SJCRH30 (cell line): ENCODE results near the gene A3GALT2. TPM values are rescaled to one million over a fixed set of nuclear protein-coding genes. Genes with fewer than 3 reads are reported as not detected.

Experiments used
- DNase-seq, 2 experiments: peaks; one replicate each; pipeline ENCODE4 v3.0.0-alpha.2; 2015 to 2020
- H3K27ac ChIP-seq: fragments of 250-450 bp; sonication (Bioruptor Pico); 2 replicates; pipeline ENCODE4 v1.5.1; 2020; ENCODE audit warnings: mild to moderate bottlenecking, moderate library complexity
- H3K27me3 ChIP-seq: fragments of 250-450 bp; sonication (Bioruptor Pico); 2 replicates; pipeline ENCODE4 v1.5.1; 2020; ENCODE audit warnings: mild to moderate bottlenecking, moderate library complexity
- H3K36me3 ChIP-seq: fragments of 250-450 bp; sonication (Bioruptor Pico); 2 replicates; pipeline ENCODE4 v1.5.1; 2020; ENCODE audit warnings: mild to moderate bottlenecking, moderate library complexity
- H3K4me1 ChIP-seq: fragments of 250-450 bp; sonication (Bioruptor Pico); 2 replicates; pipeline ENCODE4 v1.5.1; 2020; ENCODE audit warnings: mild to moderate bottlenecking, moderate library complexity
- H3K4me3 ChIP-seq: fragments of 250-450 bp; sonication (Bioruptor Pico); 2 replicates; pipeline ENCODE4 v1.5.1; 2020; ENCODE audit warnings: mild to moderate bottlenecking, moderate library complexity
- H3K9me3 ChIP-seq: fragments of 250-450 bp; sonication (Bioruptor Pico); replicated peaks from 2 replicates; pipeline ENCODE4 v1.5.1; 2020; ENCODE audit warnings: mild to moderate bottlenecking, moderate library complexity
- total RNA-seq: library from RNA; depleted of rRNA; stranded (reverse); fragments of >200 nt; shearing (Covaris generic); gene quantifications from 2 replicates; pipeline ENCODE4 v1.2.3, GENCODE V29; 2014

Gene A3GALT2
- total RNA-seq, 1 experiment from 2014 or later: not detected

DNA sequence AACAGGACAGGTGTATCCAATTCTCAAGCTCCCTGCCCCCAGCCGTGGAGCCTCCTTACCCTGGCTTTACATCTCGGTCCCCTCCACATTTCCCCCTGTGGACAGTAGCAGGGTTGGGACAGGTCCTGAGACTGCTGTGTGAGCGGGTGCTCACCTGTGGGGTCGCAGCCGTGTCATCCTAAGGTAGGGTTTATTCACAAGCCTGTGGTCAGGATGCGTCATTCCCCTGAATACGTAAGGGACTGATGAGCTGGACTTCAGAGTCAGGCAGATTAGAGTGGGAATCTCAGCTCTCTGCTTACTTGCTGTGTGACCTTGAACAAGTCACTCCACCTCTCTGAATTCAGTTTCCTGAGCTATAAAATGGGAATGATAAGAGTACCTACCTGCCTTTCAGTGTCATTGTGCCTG is 46.9 kb downstream of the A3GALT2 start:
- Histone ChIP-seq H3K27me3 (no peaks in the 10 kb centered on the region), H3K27ac (no peak overlapping the region), H3K4me1 (no peaks in the 10 kb centered on the region), H3K9me3 (no peaks in the 10 kb centered on the region), H3K4me3 (no peak overlapping the region), H3K36me3 (peaks cover 14% of the 10 kb centered on the region)
- DNase-seq: no peak

DNA sequence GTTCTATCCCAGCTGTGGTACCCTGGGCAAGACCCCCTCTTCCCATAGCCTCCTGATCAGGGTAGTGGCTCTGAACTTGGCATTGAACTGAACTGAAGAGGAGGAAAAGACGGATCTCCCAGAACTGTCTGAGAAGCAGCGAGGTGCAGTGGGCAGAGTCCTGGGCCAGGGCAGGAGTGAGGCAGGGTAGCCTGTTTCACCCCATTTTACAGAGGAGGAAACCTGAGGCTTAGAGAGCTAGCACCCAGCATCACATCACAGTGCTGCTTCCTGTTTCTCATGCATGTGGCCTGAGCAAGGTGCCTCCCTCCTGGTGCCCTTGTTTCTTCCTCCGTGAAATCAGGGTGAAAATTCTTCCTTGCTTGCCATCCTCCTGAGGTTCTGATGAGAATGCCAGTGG is 47.5 kb downstream of the A3GALT2 start:
- Histone ChIP-seq H3K36me3 (peaks cover 12% of the 10 kb centered on the region), H3K27me3 (no peaks in the 10 kb centered on the region), H3K4me1 (no peaks in the 10 kb centered on the region), H3K4me3 (no peak overlapping the region), H3K27ac (no peak overlapping the region), H3K9me3 (no peaks in the 10 kb centered on the region)
- DNase-seq: no peak

DNA sequence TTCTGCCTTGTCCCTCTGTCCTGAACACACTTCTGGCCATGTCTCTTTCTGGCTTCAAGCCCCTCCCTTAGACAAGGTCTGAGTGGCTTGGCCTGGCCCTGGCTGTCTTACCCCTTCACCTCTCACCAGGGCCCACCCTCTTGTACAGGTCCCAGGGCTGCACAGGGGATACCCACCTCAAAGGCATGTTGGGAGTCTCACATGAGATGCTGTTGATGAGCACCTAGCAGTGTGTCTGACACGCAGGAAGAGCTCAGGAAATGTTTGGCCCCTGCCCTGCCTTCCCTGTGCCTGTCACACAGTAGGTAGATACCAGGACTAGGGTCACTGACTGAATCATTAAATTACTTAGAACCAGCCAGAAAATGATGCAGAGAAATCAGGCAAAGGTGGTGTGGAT is 48.0 kb downstream of the A3GALT2 start:
- Histone ChIP-seq H3K4me1 (no peaks in the 10 kb centered on the region), H3K36me3 (peaks cover 11% of the 10 kb centered on the region), H3K27me3 (no peaks in the 10 kb centered on the region), H3K4me3 (no peak overlapping the region), H3K27ac (no peak overlapping the region), H3K9me3 (no peaks in the 10 kb centered on the region)
- no peak for DNase-seq

DNA sequence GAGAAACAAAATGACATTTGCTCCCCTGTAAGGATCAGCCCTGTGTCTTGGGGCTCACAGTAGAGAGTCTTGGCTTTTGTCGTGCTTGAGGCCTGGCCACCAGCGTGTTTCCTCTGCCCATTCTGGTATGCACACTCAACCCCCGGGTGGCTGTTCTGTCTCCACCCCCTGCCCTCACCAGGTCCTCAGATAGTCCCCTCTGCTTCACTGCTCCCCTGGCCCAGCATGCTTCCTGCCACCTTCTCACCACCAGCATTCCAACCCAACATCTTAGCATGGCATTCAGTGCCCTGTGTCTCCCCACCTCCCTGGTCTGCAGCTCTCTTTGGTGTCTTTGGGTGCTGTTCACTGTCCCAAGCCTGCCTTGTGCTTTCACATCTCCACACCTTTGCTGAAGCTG is 48.4 kb downstream of the A3GALT2 start:
- no peak overlapping the region for H3K4me3 ChIP-seq
- H3K27ac ChIP-seq: no peak overlapping the region
- peaks cover 11% of the 10 kb centered on the region; the same call in 1 of the 2 replicates for H3K36me3 ChIP-seq
- no peaks in the 10 kb centered on the region for H3K4me1 ChIP-seq
- H3K9me3 ChIP-seq: no peaks in the 10 kb centered on the region
- no peaks in the 10 kb centered on the region for H3K27me3 ChIP-seq
- DNase-seq: no peak

DNA sequence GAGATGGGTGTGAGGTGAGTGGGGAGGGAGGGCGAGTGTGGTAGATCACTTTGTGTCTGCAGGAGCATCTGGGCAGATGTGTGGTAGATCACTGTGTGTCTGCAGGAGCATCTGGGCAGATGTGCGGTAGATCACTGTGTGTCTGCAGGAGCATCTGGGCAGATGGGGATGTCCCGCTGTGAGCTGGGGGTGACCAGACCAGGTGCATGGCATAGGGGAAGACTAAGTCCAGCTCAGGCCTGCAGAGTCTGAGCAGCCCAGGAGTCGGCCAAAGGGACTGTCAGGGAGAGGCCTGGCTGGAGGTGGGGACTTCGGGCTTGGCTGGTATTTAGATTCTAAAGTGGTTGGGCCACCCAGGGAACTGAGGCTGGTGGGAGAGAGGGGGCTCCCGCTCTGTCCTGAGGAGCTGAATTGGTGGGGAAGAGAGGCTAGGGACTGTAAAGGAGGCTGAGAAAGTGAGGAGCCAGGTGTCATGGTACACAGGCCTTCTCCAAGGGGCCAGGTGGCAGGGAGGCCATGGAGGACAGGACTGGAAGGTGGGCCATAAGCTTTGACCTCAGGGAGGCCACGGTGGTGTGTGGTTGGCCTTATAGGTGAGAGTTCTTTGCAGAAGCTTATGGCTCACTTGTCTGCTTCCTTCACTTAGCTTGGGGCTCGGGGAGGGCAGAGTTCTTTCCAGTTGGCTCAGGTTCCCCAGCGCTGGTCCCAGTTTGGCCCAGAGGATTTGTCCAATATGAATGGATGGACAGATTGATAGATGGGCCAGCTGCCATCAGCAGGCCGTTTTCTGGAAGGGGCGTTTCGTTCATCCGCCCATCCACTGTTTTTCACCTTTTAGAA is 49.0 kb downstream of the A3GALT2 start:
- no peaks in the 10 kb centered on the region for H3K4me1 ChIP-seq
- H3K9me3 ChIP-seq: no peaks in the 10 kb centered on the region
- no peak for DNase-seq
- no peak overlapping the region for H3K27ac ChIP-seq
- H3K27me3 ChIP-seq: no peaks in the 10 kb centered on the region
- H3K4me3 ChIP-seq: no peak overlapping the region
- H3K36me3 ChIP-seq: peaks cover 6% of the 10 kb centered on the region; the same call in 1 of the 2 replicates

DNA sequence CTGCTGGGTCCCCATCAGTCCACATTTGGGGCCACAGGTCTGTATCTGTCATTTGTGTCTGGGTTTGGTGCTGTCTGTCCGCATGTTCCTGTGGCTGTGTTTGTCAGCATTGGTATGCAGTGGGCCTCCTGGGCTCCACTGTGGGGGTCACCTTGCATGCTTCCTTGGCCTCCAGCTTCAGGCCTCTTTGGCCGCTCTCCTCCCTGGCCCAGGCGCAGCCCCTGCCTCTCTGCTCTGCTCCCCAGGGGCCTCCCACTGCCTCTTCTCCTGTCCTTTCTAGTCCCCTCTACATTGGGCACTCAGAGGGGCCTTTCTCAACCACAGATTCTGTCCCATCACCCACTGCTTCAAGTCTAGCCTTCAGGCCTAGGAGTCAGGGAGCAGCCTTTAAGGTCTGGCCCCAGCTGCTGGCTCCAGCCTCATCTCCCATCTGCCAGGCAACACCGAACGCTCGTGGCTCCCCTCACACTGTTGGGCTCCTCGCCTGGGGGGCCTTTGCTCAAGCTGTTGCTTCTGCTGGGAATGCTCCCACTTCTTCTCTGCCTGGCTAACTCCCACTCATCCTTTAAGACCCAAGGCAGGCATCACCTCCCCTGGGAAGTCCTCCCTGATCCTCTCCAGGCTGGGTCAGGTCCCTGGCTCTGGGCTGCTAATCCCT is 50.0 kb downstream of the A3GALT2 start:
- Histone ChIP-seq H3K9me3 (no peaks in the 10 kb centered on the region), H3K4me3 (no peak overlapping the region), H3K4me1 (no peaks in the 10 kb centered on the region), H3K27me3 (no peaks in the 10 kb centered on the region), H3K27ac (no peak overlapping the region), H3K36me3 (peaks cover 3% of the 10 kb centered on the region; the same call in 1 of the 2 replicates)
- no peak for DNase-seq

DNA sequence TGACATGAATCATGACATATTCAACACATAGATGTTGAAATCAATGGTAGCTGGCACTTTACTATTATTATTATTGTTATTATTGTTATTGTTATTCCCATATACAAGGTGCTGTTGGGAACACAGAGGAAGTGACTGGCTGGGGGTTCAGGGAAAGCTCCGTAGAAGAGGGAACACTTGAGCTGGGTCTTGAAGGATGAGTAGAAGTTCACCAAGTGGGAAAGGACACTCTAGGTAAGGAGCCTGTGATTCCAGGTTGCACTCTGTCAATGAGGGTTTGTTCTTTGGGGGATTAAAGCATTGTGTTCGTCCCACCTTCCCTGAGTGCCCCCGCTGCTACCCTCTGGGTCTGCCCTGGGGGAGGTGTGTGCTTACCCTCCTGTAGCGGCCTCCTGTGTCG is 50.5 kb downstream of the A3GALT2 start:
- H3K4me1 ChIP-seq: no peaks in the 10 kb centered on the region
- DNase-seq: no peak
- no peak overlapping the region for H3K27ac ChIP-seq
- peaks cover 3% of the 10 kb centered on the region; the same call in 1 of the 2 replicates for H3K36me3 ChIP-seq
- H3K27me3 ChIP-seq: no peaks in the 10 kb centered on the region
- no peak overlapping the region for H3K4me3 ChIP-seq
- no peaks in the 10 kb centered on the region for H3K9me3 ChIP-seq

DNA sequence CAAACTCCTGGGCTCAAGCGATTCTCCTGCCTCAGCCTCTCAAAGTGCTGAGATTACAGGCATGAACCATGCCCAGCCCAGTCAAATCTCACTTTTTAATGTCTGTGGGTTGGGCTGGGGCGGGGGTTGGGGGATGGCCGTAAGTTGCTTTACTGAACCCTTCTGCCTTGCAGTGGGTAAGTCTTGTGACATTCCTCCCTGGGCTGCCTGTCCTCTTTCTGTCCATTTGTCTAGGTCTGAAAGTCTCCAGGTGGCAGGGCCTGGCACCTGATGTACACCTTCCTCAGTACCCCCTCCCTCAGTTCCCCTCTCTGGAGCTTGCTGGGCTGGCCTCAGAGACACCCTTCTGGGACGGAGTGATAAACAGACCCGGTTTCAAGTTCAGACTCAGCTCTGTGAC is 51.3 kb downstream of the A3GALT2 start:
- peaks cover 3% of the 10 kb centered on the region; the same call in 1 of the 2 replicates for H3K36me3 ChIP-seq
- H3K27ac ChIP-seq: no peak overlapping the region
- no peak overlapping the region for H3K4me3 ChIP-seq
- DNase-seq: no peak
- no peaks in the 10 kb centered on the region for H3K9me3 ChIP-seq
- no peaks in the 10 kb centered on the region for H3K27me3 ChIP-seq
- H3K4me1 ChIP-seq: no peaks in the 10 kb centered on the region

DNA sequence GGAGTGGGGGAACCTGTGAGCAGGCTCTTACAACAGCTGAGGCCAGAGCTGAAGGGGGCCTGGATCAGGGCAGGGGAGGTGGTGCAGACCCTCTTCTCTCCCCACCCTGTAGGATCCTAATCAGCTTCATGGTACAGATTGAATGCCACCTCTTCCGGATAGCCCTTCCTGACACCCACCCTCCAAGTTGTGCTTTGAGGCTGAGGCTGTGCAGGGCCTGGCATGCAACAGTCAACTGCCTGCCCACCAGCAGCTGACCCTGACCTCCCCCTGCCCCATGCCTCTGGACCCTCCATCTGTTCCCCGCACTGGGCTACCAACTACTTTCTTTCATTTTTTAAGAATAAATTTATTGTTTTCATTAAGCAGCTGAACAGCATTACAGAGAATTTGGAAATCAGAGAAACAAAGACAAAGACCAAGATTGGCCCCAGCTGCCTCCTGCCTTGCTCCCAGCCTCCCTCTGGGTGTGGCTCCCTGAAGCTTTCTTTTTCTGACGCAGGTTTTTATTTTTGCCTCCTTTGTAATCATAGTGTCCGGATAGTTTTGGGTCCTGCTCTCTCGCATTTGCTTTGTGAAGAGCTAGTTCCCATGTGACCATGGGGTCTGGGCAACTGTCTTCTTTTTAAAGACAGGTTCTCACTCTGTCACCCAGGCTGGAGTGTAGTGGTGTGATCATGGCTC is 51.8 kb downstream of the A3GALT2 start:
- peaks cover 3% of the 10 kb centered on the region; the same call in 1 of the 2 replicates for H3K36me3 ChIP-seq
- no peak overlapping the region for H3K27ac ChIP-seq
- no peaks in the 10 kb centered on the region for H3K27me3 ChIP-seq
- no peaks in the 10 kb centered on the region for H3K9me3 ChIP-seq
- no peak overlapping the region for H3K4me3 ChIP-seq
- DNase-seq: no peak
- no peaks in the 10 kb centered on the region for H3K4me1 ChIP-seq

DNA sequence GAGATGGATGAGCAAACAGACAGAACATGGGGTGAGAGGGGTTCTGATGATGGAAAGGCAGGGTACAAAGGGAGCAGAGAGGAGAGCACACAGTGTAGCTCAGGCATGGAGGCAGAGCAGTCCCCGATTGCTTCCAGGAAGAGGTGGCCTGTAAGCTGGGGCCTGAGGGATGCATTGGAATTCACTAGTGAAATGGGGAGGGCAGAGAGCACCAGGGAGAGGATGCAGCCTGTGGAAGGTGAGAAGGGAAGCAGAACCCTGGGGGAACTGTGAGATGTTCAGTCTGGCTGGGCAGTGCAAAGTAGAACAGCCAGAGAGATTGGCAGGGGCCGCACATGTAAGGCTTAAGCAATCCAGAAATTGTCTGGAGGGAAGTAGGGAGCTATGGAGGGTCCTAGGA is 52.4 kb downstream of the A3GALT2 start:
- Histone ChIP-seq H3K4me1 (no peaks in the 10 kb centered on the region), H3K9me3 (no peaks in the 10 kb centered on the region), H3K27me3 (no peaks in the 10 kb centered on the region), H3K27ac (no peak overlapping the region), H3K36me3 (peaks cover 3% of the 10 kb centered on the region; the same call in 1 of the 2 replicates), H3K4me3 (no peak overlapping the region)
- no peak for DNase-seq

DNA sequence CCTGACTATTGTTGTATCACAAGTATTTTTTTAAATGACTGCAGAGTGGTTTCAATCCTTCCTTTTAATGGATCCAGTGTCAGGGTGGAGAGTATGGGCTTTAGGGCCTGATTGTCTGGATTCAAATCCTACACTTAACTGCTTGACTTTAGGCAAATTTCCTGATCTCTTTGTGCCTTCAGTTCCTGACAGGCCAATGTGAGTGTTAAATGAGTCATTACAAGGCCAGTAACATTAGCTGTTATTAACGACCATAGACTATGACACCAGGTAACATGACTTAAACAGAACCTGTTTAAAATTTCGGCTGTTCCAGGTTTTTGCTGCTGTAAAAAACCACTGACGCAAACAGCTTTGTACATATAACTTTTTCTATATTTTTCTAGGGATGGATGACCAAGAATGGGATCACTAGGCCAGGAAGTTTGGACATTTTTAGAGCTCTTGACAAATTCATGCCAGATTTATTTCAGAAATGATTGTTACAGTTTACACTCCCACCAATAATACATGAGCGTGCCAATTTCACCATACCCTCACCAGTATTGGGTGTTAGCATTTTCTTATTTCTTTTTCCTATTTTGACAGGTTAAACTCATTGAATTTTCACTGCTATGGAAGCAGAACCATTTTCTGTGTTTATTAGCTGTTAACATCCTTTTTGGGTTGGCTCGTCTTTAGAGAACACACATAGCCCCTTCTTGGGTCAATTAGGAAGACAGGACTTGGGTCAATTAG is 53.3 kb downstream of the A3GALT2 start:
- Histone ChIP-seq H3K27ac (no peak overlapping the region), H3K4me3 (no peak overlapping the region), H3K36me3 (peaks cover 3% of the 10 kb centered on the region; the same call in 1 of the 2 replicates), H3K9me3 (no peaks in the 10 kb centered on the region), H3K27me3 (no peaks in the 10 kb centered on the region), H3K4me1 (no peaks in the 10 kb centered on the region)
- no peak for DNase-seq

DNA sequence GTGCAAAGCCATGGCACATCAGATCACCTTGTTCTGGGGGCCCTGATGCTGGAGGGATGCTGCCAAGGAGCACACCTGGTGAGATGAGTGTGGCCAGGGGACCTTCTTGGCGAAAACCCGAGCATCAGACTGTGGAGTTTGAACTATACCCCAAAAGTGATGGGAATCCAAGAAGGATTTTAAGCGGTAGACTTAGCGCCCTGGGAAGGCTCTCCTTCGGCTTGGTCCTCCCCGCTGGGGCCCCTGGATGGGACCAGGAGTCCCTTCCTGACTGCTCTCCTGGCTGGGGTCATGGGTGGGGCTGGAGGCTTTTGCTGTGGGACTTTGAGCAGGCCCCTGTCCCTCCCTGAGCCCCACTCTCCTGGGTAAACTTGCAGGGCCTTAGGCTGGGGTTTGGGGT is 54.1 kb downstream of the A3GALT2 start:
- peaks cover 3% of the 10 kb centered on the region; the same call in 1 of the 2 replicates for H3K36me3 ChIP-seq
- H3K4me3 ChIP-seq: no peak overlapping the region
- DNase-seq: no peak
- no peaks in the 10 kb centered on the region for H3K4me1 ChIP-seq
- H3K27ac ChIP-seq: no peak overlapping the region
- no peaks in the 10 kb centered on the region for H3K9me3 ChIP-seq
- no peaks in the 10 kb centered on the region for H3K27me3 ChIP-seq

DNA sequence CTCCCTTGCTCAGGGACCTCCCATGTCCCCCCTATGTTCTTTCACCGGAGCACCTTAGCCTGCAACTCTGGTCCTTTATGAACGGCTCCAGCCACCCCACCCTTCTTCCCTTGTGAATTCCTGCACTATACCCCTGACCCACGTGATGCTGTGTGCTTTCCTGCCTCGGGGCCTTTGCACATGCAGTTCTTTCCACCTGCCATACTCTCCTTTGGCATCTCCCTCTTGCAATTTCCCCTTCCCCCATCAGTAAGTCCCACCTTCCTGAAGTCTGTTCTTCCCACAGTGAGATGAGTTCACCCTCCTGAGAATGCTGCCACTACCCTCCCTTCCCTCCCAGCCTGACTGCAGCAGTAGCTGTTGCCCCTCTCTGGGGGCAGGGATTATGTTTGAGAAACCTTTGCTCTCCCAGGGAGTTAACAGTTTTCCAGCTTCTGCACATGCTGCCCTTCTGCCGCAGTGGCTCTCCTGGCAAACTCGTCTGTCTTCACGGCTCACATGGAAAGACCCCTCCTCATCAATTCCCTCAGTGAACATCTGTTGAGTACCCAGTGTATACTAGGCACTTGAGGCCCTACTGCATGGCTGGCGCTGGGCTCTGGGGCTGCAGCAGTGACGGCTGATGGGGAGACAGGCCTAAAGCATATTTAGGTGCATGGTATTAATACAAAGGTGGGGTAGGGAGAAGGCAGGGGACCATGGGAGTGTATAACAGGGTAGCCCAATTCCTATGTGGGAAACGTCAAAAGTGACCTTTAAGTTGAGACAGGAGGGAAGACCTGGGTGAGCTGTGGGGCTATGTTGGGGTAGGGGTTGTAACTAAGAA is 54.9 kb downstream of the A3GALT2 start:
- H3K4me3 ChIP-seq: no peak overlapping the region
- H3K4me1 ChIP-seq: no peaks in the 10 kb centered on the region
- H3K36me3 ChIP-seq: peaks cover 3% of the 10 kb centered on the region; the same call in 1 of the 2 replicates
- no peak for DNase-seq
- no peak overlapping the region for H3K27ac ChIP-seq
- no peaks in the 10 kb centered on the region for H3K9me3 ChIP-seq
- no peaks in the 10 kb centered on the region for H3K27me3 ChIP-seq
